Stimulated activated CD8-positive, alpha-beta memory T cell treated with anti-CD3 and anti-CD28 coated beads, Interleukin-15, amount 100 ng/mL, for 48 hours (primary cell): ENCODE measurements around the gene PWWP2B.

Experiments
- DNase-seq, 2 donors: peaks; one replicate each; pipeline ENCODE4 v3.0.0-alpha.2; 2020; ENCODE audit warnings: low read depth in 2 of 2

Gene PWWP2B

DNA sequence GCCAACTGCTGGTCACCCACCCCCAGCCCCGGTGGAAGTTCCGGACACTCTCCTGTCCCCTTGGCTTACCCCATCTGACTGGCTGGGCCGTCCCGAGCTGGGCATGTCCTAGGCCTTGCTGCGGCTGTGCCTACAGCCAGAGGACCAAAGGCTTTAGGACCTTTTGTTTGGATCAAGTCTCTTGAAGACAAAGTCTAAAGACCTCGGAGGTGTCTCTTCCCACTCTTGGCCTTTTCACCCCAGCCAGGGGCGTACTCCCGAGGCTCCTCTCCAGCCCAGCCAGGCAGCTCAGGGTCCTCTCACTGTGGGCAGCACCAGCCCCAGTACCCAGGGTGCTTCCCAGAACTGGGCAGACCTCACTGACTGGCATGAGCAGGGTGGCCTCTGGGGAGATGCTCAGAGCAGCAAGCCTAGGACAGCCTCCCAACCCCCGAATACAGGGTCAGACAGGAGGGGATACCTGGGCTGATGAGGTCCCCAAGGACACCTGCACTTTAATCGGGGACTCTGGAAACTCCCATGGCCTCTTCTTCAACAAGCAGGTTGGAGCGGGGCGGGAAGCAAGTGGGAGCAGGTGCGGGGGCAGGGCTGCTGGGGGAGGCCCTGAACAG lies 2.7 kb upstream of the PWWP2B start:
- no peak for DNase-seq

DNA sequence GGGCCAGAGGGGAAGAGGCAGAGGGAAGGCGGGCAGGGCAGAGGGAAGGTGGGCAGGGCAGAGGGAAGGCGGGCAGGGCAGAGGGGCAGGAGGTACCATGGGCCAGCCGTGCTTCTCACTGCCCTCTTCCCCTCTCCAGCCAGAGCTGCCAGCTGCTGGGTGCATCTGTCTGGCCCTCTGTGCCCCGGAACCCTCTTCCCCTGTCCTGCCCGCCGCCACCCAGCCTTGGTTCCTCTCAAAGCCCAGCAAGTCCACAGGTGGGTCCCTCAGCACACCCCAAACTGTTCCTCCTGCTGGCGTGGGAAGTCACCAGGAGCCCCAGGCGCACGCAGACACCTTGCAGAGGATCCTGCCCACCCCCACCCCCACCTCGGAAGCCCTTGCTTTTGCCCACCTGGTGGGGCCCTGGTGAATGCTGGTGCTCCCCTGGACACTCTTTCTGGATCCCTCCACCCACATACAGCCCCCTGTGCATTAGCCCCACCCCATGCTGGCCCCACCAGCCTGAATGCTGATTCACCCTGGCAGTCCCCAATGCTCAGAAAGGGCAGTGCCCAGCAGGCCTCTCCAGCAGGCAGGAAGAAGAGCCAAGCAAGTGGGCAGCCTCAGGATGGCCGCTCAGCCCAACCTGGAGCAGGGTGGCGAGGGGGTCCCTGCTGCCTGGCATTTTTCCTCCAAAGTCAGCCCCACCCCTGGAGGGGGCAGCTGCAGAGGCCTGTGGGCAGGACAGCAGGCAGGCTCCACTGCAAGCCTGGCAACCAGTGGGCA lies 1.9 kb upstream of the PWWP2B start:
- no peak for DNase-seq

DNA sequence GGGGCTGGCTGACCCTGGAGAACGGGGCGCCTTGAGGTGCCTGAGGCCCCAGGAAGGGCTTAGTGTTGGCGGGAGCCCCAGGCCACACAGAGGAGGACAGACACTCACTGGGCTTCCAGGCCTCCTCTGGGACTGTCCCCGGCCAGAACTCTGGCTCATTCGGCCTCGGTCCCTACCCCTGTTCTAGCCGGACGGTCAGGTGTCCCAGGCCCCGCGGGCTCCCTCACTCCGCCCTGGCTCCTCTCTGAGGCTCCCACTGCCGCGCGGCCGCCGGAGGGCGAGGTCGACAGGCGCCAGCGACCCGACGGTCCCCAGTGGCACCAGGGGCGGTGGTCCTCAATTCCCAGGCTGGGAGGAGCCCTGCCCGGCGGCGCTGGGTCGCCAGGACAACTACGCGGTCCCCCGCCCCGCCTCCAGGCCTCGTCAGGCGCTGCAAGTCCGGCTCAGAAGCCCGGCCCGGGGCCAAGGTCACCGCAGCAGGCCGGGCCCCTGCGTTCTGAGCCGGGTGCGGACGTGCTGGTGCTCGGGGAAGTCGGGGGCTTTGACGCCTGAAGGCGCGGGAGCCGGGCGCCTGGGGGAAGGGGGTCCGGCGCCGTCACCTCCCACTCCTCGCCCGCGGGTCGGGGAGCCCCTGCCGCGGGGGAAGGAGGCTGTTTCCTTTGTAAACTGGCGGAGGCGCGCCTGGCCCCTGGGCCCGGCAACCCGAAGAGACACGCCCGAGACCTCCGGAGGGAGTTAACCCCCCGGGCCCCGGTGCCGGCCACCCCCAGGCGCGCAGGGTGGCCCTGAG lies 1.1 kb upstream of the PWWP2B start:
- DNase-seq = no peak

DNA sequence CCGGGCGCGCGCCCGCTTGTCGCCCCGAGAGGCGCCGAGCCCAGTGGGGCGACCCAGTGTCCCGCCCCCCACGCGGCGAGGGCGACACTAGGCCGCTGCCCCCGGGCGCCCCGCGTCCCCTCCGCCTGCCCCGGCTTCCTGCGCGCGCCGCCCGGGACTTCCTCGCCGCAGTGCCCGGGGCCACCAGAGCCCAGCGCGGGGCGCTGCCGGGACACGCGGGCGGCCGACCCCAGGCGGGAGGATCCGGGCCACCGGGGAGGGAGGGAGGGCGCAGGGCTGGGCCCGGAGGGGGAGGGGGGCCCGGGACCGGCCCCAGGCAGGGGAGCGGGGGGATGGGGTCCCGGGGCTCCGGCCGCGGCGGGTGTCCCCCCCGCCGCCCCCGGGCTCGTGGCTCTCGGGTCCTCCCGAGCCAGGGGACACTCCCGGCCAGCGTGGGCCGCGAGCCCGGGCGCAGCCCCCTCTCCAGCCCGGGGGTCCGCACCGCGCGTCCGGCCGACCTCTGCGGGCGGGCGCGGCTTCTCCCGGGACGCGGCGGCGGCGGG lies 435 bp upstream of the PWWP2B start:
- DNase-seq = peak; percentile 40 to 43

DNA sequence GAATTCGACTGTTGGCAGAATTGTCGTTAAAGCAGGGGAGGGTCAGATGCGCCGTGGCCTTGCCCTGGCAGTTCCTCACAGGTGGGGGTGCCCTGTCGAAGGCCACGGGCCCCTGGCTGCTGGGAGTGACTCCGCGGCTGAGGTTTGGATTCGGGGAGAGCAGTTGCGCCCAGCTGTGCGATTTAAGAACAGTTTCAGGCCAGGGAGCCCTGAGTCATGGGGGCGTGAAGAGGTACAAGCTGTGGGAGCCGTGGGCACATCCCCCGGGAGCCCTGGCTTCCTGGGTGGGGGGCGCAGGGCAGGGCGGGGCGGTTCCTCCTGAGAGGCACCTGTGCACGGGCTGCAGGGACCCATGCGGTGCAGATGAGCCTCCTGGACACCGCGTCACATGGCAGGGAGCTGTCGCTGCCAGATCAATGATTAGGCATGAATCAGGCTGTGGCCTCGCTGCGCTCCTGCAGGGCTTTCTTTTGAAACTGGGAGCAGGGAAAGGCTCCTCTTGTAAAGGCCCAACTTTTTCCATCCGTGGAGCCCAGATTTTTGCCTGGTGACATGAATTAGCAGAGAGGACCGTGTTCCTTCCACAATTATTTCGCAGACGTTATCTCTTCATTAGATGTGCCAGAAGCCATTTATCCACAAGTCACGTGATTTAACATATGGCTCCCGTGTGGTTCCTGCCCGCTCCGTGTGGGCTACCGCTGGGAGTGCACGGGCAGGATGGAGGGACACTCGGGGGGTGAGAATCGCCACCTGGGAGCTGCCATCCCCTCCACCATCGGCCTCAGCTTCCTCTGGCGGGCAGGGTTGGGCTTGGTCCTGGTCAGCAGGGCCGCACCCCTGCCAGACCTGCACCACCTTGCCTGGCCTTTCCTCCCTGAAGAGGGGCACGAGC lies 918 bp downstream of the PWWP2B start:
- DNase-seq = no peak

DNA sequence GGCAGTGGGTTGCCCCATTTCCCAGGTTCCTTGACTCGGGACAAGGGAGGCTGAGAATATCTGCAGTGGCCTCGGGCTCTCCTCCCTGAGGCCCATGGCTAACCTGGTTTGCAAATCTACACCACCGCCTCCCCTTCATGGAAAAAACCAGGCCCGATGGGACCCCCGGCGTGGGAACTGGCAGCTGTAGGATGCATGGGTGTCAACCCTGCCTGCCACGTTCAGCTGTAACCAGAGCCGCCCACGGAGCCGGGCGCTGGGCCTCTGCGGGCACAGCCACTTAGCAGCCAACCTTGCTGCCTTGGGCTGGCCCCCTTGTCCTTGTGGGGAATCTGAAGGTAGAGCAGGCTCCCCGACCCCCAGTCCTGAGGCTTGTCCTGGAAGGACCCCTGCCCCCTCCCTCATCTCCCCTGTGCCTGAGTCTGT lies 1.6 kb downstream of the PWWP2B start:
- DNase-seq = no peak

DNA sequence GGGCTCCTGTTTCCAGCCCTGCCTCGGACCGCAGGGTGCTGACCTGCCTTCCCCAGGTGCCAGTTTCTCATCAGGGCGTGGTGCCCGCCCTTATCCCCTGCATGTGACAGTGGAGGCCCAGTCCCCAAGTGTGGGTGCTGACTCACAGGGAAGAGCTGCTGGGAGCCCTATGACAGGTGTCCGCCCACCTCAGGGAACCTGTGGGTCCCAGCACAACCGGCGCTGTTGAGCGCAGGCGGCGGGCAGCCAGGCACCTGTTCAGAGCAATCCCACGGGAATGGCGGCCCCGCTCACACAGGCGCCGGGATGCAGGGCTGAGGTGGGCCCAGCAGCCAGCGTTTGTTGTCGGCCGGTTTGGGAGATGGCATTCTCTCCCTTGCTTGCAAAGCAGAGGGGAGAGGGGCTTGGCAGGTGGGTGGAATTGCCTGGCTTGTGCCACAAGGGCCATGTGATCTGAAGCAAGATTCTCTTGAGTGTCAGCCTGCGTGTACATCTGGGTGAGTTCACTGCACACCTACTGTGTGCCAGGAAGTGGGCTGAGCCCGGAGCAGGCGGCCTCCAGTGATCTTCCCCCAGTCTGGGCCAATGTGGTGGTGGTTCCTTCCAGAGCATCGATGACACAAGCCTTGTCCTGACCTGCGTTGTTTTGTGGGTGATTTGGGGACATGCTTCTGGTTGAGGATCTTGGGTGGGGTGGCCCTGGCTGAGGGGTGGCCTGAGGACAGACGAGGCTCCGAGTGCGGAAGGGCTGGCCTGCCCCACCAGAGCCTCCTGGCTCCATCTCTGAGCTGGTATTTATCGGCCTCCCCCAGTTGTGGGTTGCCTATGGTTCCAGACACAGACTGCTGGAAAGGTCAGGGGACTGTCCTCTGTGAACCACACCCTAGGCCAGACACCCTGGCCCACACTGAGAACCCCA lies 2.4 kb downstream of the PWWP2B start:
- no peak for DNase-seq

DNA sequence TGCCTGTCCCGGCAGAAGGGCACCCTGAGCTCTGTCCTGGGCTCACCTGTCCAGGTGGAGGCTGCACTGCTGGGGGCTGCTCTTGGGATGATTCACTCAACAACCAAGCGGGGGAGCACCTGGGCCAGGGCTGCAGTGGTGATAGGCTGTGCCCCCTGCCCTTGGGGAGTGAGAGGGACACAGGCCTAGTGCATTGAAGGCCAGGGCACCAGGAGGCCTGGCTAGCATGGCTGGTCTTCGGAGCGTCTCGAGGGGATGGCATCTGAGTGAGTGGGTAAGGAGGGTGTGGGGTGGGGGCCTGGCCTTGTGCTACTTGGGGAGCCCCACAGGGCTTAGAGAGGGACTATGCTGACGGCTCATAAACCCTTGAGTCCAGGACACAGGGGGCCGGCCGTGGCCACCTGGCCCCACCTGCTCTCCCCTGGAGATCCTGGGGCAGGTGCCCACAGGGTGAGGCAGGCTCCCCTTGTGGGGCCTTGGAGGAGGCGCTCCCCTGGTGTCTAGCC lies 3.1 kb downstream of the PWWP2B start:
- no peak for DNase-seq

DNA sequence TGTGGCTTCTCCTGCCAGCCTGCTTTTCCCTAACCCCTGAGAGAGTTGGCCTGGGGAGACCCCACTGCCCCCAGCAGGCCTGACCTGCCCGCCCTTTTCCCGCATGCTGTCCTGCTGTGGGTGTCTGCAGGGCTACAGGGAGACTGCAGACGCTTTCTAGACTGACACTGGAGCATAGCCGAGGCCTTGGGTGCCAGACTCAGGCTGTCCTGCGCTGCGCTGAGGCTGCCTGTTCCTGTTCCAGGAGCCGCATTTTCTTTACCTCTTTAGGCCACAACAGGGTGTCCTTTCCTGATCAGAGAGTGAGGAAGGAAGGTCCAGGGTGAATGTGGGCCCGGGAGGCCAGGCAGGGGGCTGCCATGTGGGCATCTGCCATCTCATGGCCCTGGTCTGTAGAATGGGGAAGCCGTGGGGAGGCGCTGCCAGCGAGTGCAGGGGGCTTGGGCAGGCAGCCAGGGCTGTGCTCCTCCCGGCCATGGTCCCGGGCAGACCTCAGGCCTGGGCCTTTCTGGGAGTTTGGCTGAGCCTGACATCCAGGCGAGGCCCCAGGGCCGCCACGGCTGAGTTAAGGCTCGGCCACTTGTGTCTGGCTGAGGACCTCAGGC lies 3.6 kb downstream of the PWWP2B start:
- no peak for DNase-seq

DNA sequence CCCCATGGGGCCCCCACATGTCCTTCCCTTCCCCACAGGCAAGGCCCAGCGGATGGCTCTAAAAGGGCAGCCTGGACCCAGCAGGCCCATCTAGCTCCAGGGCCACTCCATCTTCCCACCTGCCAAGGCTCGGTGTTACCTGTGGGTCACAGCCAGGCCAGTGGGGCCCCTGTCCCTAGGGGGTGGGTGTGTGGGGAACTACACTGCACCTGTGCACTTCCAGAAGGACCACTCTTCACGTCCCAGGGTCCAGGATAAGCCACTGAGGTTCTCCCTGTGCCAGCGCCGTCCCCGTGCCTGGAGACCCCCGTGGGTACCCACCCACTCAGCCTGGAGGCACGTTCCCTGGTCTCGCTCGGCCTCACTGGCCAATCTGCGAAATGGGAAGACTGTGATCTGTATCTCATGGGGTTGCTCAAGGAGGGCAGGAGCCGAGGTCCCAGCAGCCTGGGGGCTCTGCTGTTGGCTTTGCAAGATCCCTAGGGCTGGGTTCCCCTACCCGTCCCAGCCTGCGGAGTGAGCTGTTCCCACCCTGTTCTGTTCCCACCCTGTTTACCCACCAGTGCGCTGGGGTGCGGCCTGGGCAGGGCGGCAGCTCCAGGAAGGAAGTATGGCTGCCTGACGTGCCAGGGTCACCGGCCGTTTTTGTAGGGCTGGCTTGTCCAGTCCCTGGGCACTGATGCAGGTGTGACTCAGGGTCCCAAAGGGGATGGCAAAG lies 4.6 kb downstream of the PWWP2B start:
- DNase-seq = no peak

DNA sequence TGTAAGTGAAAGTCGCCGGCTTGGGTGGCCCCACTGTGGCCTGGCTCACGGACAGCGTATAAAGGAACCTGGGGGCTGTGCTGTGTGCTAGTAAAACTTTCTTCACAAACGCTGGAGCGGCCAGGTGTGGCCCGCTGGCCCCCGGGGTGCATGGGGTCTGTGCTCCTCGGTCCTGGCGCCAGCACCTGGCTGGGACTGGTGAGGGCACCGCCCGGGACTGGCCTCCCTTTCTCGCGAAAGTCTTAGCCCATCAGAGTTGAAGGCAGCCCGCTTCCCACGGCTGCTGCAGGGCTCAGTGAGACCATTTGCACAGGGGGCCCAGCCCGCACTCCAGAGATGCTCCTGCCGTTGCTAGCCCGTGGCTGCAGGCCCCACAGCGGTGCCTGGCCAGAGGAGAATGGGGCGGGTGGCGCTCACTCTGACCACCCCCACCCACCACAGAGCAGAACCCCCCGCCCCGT lies 5.8 kb downstream of the PWWP2B start:
- no peak for DNase-seq

DNA sequence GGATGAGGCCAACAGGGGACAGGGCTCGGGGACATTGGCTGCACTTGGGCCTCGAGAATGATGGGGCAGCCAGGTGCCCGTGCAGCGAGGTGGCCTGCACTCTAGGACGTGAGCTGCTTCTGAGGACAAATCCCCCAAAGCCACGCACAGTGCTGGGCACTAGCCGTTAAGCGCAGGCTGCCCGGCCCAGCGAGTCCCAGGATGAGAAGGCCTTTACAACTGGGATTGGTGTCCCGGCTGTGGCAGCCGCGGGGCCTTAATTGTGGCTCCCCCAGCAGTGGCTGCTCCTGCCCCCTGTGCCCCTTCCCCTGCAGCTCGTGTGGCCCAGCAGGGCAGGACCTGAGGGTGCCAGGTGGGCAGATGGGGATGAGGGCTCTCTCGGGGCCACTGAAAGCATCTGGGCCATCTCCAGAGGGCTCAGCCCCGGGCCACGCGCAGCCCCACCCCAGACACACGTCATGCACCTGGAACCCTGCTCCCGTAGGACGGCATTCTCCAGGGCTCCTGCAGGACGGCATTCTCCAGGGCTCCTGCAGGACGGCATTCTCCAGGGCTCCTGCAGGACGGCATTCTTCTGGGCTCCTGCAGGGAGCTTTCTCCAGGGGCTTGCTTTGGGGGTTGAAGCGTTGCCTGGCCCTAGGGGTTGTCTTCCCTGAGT lies 6.6 kb downstream of the PWWP2B start:
- no peak for DNase-seq

DNA sequence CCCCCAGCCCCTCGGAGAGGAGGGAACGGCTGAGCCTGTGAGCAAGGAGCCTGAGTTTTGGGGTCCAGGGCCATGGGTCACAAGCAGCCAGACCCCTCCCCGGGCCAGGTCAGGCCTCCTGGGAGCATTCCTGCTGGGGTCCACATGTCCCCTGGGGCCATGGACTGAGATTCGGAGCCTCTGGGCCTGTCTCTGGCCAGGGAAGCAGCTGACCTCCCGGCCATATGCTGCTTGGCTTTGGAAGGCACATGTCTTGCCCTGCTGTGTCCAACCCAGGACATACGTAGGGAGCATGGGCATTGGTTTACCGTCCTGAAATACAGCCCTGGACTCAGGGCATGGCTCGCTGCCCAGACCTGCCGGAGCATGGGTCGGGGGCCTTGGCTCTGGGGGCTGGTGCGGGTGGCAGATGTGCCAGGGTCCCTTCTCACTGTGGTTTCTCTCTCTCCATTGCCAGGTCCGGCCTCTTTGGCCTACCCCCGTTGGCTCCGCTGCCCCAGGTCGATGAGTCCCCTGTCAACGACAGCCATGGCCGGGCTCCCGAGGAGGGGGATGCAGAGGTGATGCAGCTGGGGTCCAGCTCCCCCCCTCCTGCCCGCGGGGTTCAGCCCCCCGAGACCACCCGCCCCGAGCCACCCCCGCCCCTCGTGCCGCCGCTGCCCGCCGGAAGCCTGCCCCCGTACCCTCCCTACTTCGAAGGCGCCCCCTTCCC lies 7.3 kb downstream of the PWWP2B start:
- DNase-seq = no peak

DNA sequence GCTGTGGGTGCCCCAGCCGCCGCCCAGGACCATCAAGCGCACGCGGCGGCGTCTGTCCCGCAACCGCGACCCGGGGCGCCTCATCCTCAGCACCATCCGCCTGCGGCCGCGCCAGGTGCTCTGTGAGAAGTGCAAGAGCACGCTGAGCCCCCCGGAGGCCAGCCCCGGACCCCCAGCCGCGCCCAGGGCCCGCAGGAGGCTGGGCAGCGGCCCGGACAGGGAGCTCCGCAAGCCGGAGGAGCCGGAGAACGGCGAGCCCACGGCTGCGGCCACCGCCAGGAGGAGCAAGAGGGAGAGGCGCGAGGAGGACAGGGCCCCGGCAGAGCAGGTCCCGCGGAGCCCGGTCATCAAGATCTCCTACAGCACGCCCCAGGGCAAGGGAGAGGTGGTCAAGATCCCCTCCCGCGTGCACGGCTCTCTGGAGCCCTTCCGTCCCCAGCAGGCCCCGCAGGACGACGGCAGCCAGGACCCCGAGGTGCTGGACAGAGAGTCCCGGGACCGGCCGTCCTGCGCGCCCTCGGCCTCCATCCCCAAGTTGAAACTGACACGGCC lies 8.0 kb downstream of the PWWP2B start:
- DNase-seq = no peak

DNA sequence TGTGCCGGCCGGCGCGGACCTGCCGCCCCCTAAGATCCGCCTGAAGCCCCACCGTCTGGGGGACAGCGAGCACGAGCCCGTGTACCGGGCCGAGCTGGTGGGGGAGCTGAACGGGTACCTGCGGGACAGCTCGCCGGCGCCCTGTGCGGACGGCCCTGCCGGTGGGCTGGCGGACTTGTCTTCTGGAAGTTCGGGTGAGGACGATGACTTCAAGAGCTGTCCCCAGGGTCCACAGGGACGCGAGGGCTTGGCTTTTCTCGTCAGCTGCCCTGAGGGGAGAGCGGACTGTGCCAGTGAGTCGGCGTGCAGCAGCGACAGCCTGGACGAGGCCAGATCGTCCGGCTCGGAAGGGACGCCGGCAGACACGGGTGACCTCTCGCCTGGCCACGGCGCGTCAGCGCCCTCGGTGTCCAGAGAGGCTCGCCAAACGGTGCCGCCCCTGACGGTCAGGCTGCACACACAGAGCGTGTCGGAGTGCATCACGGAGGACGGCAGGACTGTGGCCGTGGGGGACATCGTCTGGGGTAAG lies 8.5 kb downstream of the PWWP2B start:
- no peak for DNase-seq

DNA sequence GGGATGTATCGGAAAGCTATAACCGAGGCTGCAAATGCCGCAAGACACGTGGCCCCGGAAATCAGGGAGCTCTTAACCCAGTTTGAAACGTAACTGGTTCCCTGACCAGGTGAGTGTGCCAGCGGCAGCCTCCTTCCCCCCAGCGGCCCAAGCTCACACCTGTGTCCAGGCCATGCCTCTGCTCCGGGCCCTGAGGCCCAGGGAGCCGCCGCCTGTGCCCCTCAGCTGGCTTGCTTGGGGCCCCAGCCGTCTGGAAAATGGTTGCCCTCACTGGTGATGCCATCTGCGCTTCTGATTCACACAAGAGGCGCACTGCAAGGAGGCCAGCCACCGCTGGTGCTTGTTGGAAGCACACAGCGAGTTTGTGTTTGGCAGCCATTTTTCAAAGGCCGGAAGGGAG lies 9.2 kb downstream of the PWWP2B start:
- no peak for DNase-seq

DNA sequence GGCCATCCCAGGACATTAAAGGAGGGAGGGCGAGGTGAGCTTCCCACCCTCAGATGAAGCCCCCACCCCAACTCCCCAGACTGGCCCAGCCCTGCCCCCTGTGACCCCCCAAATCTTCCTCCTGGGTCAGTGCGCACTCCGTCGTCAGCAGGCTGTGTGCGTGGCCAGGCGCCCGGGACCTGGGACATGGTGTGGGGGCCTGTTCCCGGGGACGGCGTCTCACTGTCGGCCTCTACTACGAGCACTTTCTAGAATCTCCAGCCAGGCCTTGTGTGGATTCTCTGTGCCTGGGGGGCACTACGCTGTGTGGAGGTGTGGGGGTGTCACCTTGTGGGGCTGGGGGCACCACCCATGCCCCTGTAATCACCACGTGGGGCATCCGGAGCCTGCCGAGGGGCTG lies 9.8 kb downstream of the PWWP2B start:
- no peak for DNase-seq
